Activated B cell treated with CpG ODN at 0.5 μM for 24 hours (primary cell): ENCODE data around the gene REPS2. TPM values are rescaled to one million over a fixed set of nuclear protein-coding genes. Genes with fewer than 3 reads are reported as not detected.

Experiments used
- ATAC-seq: fragments of 200-7000 bp; cut with Tn5 transposase; one replicate; pipeline ENCODE4 v1.10.0; 2021; ENCODE audit warnings: low read depth, mild to moderate bottlenecking, moderate library complexity
- CTCF ChIA-PET: fragments of 350-600 bp; sonication (Branson Sonifier 250); formaldehyde crosslinking; loops from one replicate; lab custom pipeline; 2021; ENCODE audit warnings: antibody characterized with exemption; lab: Charles Lee
- POLR2A ChIA-PET: fragments of 350-600 bp; sonication (Branson Sonifier 250); formaldehyde crosslinking; loops from one replicate; lab custom pipeline; 2021; ENCODE audit warnings: antibody characterized with exemption; lab: Charles Lee
- DNase-seq: peaks from one replicate; pipeline ENCODE4 v3.0.0; 2022
- H3K27ac Mint-ChIP-seq: one replicate; pipeline ENCODE4 v1.8.0; 2020; ENCODE audit warnings: mixed read lengths
- H3K27me3 Mint-ChIP-seq: one replicate; pipeline ENCODE4 v1.8.0; 2021; ENCODE audit warnings: mixed read lengths
- H3K36me3 Mint-ChIP-seq: one replicate; pipeline ENCODE4 v1.8.0; 2021; ENCODE audit warnings: low read depth, mixed read lengths
- H3K4me1 Mint-ChIP-seq: one replicate; pipeline ENCODE4 v1.8.0; 2021; ENCODE audit warnings: mixed read lengths
- H3K4me3 Mint-ChIP-seq: one replicate; pipeline ENCODE4 v1.8.0; 2020; ENCODE audit warnings: mild to moderate bottlenecking, mixed read lengths
- H3K9me3 Mint-ChIP-seq: one replicate; pipeline ENCODE4 v1.8.0; 2020; ENCODE audit warnings: mixed read lengths
- intact Hi-C: fragments of 100-400 bp; cut with micrococcal nuclease; formaldehyde crosslinking; loops from one replicate; pipeline ENCODE4 v1.15.1; 2024
- total RNA-seq: library from RNA; stranded (reverse); gene quantifications from 2 replicates; pipeline ENCODE4 v1.2.3, GENCODE V29; 2022
- TF ChIP-seq, protein P1 (sequence below): fragments of 200-600 bp; IDR thresholded peaks from one replicate; pipeline ENCODE4 v1.8.0; 2022; ENCODE audit warnings: antibody characterized with exemption, mild to moderate bottlenecking

The REPS2 gene
- total RNA-seq, 1 donor from 2014 or later, result 2.0 TPM

GRCh38 chrX:16990839-16991238 lies 44.4 kb downstream of the REPS2 start:
- ChIA-PET POLR2A (no interaction called here), CTCF (no interaction called here)
- H3K36me3 Mint-ChIP-seq, result no peaks in the 10 kb centered on the region
- H3K4me1 Mint-ChIP-seq, result no peaks in the 10 kb centered on the region
- no peaks in the 10 kb centered on the region for H3K27me3 Mint-ChIP-seq
- H3K4me3 Mint-ChIP-seq, result no peak overlapping the region
- ATAC-seq, result no peak
- TF ChIP-seq, protein P1, sequence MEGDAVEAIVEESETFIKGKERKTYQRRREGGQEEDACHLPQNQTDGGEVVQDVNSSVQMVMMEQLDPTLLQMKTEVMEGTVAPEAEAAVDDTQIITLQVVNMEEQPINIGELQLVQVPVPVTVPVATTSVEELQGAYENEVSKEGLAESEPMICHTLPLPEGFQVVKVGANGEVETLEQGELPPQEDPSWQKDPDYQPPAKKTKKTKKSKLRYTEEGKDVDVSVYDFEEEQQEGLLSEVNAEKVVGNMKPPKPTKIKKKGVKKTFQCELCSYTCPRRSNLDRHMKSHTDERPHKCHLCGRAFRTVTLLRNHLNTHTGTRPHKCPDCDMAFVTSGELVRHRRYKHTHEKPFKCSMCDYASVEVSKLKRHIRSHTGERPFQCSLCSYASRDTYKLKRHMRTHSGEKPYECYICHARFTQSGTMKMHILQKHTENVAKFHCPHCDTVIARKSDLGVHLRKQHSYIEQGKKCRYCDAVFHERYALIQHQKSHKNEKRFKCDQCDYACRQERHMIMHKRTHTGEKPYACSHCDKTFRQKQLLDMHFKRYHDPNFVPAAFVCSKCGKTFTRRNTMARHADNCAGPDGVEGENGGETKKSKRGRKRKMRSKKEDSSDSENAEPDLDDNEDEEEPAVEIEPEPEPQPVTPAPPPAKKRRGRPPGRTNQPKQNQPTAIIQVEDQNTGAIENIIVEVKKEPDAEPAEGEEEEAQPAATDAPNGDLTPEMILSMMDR, result no peak
- intact Hi-C loops, result no loop called here
- H3K27ac Mint-ChIP-seq, result no peak overlapping the region
- no peak for DNase-seq
- no peaks in the 10 kb centered on the region for H3K9me3 Mint-ChIP-seq

DNA sequence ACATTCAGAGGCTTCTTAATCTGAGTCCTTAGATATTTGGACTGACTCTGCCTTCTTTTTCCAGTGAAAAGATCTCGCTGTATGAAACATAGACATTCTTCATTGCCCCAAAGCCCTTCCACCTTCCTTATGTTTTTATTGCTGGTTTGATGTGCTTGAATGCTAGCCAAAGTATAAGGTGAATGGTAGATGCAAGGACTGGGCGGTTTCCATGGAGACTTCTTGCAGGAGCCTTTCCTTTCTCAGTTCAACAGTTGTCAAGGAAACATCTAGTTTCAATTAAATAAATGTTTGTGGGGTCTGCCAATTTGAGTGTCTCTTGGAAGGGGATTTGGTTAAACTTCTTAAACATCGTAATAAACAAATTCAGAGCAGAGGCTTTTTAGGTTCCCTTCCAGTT lies 46.0 kb downstream of the REPS2 start:
- ChIA-PET POLR2A (no interaction called here), CTCF (no interaction called here)
- H3K27ac Mint-ChIP-seq, result no peak overlapping the region
- no peaks in the 10 kb centered on the region for H3K36me3 Mint-ChIP-seq
- no peaks in the 10 kb centered on the region for H3K4me1 Mint-ChIP-seq
- ATAC-seq, result no peak
- DNase-seq, result no peak
- intact Hi-C loops, result no loop called here
- TF ChIP-seq, protein P1, result no peak
- no peaks in the 10 kb centered on the region for H3K27me3 Mint-ChIP-seq
- no peaks in the 10 kb centered on the region for H3K9me3 Mint-ChIP-seq
- no peak overlapping the region for H3K4me3 Mint-ChIP-seq

GRCh38 chrX:16992951-16993350 lies 46.5 kb downstream of the REPS2 start:
- Mint-ChIP-seq H3K4me3 (no peak overlapping the region), H3K9me3 (no peaks in the 10 kb centered on the region), H3K27ac (no peak overlapping the region), H3K27me3 (no peaks in the 10 kb centered on the region), H3K36me3 (no peaks in the 10 kb centered on the region), H3K4me1 (no peaks in the 10 kb centered on the region)
- DNase-seq (no peak), ATAC-seq (no peak)
- TF ChIP-seq, protein P1, result no peak
- CTCF ChIA-PET, result no interaction called here
- intact Hi-C loops, result no loop called here
- POLR2A ChIA-PET, result no interaction called here

DNA sequence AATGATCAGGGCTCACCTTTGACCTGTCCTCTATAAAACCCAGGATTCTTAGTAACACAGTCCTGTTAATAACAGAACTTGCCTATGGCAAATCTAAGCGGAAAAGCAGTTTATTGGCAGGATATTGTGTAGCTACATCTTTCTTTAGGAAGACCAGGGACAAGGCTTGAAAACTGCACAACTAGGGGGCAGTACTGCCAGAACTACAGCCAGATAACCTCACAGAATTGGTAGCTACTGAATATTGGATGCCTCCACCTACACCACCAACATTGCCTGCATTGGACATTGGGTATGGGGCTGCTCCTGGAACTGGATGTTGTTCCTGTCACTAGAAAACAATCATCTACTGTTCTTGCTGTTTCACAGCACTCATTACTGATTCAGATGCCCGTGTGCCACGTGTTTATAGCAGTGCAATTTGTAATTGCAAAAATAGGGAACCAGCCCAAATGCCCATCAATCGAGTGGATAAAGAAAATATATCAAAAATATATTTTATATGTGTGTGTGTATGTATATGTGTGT lies 47.4 kb downstream of the REPS2 start:
- intact Hi-C loops, result no loop called here
- TF ChIP-seq, protein P1, result no peak
- Mint-ChIP-seq H3K9me3 (no peaks in the 10 kb centered on the region), H3K27ac (no peak overlapping the region), H3K4me1 (no peaks in the 10 kb centered on the region), H3K27me3 (no peaks in the 10 kb centered on the region), H3K4me3 (no peak overlapping the region), H3K36me3 (no peaks in the 10 kb centered on the region)
- ATAC-seq (no peak), DNase-seq (no peak)
- CTCF ChIA-PET, result no interaction called here
- POLR2A ChIA-PET, result no interaction called here

DNA sequence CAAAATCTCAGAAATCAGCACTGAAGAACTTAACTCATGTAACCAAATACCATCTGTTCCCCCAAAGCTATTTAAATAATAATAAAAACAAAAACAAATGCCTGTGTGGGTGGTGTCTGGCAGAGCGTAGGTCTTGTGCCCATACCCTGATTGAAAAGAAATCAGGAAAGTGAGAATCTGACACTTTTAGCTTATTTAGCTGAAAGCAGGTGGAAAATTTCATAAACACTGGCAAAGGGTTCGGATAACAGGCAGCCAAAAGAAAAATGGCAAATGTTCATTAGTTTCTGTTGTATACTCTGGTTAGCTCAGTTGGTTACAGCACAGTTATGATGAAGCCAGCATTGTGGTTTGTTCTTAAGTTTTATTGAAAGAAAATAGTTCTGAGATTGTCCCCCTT lies 48.3 kb downstream of the REPS2 start:
- no peaks in the 10 kb centered on the region for H3K9me3 Mint-ChIP-seq
- no peaks in the 10 kb centered on the region for H3K4me1 Mint-ChIP-seq
- H3K4me3 Mint-ChIP-seq, result no peak overlapping the region
- ChIA-PET POLR2A (no interaction called here), CTCF (no interaction called here)
- intact Hi-C loops, result no loop called here
- H3K36me3 Mint-ChIP-seq, result no peaks in the 10 kb centered on the region
- DNase-seq (no peak), ATAC-seq (no peak)
- no peak overlapping the region for H3K27ac Mint-ChIP-seq
- TF ChIP-seq, protein P1, result no peak
- H3K27me3 Mint-ChIP-seq, result no peaks in the 10 kb centered on the region
